ENCODE results near the gene HSPA8. TPM values are rescaled to one million over a fixed set of nuclear protein-coding genes. Genes with fewer than 3 reads are reported as not detected.

HSPA8 gene
- total RNA-seq, 1 experiment from 2014 or later = 1,301 TPM

DNA sequence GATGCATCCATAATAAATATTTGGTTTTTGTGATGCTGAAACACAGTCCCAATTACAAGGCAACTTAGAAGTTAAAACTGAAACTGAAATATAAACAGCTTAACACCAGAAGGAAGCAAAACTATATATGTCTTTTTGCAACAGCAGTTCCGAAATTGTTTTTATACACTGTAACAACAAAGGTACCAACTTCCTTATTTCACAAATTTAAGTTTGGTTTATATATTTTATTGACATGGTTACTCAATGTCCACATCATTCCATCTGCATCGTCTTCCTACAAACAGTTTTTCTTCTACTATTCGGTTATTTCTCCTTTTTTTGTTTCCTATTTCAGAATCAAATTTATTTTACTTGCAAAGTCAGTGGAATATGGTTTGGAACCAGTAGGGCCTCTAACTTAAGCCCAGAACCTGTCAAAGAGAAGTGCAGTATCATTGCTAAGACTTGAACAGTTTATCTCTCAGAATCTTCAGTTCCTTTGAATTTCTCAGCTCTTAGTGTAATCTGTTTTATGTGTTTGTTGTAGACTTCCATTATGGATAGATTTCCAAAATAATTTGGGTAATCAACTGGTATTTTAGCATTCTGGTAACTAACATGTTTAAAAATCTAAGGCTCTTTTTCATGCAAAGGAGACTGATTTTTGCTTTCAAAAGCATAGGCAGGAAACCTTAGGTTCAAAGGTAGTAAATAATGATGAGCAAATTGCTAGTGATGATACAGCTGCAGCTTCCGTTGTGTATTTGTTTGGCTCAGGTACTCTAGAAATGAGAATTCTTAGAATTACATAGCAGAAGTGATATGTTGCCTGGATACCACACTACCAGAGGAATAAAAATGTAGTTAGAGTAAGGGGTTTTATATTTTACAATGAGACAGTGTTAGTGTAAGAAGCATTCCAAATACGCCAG is 8.2 kb upstream of the HSPA8 start:
- H3K9me3 ChIP-seq (ENCODE audit: control insufficient read depth in 1 of 2, insufficient read depth in 1 of 2, low read depth in 1 of 2, low read length in 2 of 2) = no peaks in the 10 kb centered on the region
- H3K9me2 ChIP-seq (ENCODE audit: insufficient read depth) = no peaks in the 10 kb centered on the region
- no peak overlapping the region for H3K9ac ChIP-seq (ENCODE audit: low read length)
- DNase-seq (ENCODE audit: low read depth, low spot score) (no peak), ATAC-seq (no peak)
- no peak for TF ChIP-seq FOSL1 (IDR thresholded peaks at IDR 0.05; ENCODE audit: low read depth)
- TF ChIP-seq SP1 (IDR thresholded peaks at IDR 0.05; ENCODE audit: low read depth) = no peak
- TF ChIP-seq, protein P1, sequence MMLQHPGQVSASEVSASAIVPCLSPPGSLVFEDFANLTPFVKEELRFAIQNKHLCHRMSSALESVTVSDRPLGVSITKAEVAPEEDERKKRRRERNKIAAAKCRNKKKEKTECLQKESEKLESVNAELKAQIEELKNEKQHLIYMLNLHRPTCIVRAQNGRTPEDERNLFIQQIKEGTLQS (IDR thresholded peaks at IDR 0.05) = no peak
- no peak for TF ChIP-seq YY1 (IDR thresholded peaks at IDR 0.05; ENCODE audit: extremely low read depth, insufficient replicate concordance, low read depth, low read length)
- no peak for TF ChIP-seq CEBPB (IDR thresholded peaks at IDR 0.05; ENCODE audit: low read depth)
- TF ChIP-seq, protein P2, sequence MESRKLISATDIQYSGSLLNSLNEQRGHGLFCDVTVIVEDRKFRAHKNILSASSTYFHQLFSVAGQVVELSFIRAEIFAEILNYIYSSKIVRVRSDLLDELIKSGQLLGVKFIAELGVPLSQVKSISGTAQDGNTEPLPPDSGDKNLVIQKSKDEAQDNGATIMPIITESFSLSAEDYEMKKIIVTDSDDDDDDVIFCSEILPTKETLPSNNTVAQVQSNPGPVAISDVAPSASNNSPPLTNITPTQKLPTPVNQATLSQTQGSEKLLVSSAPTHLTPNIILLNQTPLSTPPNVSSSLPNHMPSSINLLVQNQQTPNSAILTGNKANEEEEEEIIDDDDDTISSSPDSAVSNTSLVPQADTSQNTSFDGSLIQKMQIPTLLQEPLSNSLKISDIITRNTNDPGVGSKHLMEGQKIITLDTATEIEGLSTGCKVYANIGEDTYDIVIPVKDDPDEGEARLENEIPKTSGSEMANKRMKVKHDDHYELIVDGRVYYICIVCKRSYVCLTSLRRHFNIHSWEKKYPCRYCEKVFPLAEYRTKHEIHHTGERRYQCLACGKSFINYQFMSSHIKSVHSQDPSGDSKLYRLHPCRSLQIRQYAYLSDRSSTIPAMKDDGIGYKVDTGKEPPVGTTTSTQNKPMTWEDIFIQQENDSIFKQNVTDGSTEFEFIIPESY (IDR thresholded peaks at IDR 0.05; ENCODE audit: extremely low read depth, insufficient replicate concordance, low read length) = no peak
- TF ChIP-seq, protein P3, sequence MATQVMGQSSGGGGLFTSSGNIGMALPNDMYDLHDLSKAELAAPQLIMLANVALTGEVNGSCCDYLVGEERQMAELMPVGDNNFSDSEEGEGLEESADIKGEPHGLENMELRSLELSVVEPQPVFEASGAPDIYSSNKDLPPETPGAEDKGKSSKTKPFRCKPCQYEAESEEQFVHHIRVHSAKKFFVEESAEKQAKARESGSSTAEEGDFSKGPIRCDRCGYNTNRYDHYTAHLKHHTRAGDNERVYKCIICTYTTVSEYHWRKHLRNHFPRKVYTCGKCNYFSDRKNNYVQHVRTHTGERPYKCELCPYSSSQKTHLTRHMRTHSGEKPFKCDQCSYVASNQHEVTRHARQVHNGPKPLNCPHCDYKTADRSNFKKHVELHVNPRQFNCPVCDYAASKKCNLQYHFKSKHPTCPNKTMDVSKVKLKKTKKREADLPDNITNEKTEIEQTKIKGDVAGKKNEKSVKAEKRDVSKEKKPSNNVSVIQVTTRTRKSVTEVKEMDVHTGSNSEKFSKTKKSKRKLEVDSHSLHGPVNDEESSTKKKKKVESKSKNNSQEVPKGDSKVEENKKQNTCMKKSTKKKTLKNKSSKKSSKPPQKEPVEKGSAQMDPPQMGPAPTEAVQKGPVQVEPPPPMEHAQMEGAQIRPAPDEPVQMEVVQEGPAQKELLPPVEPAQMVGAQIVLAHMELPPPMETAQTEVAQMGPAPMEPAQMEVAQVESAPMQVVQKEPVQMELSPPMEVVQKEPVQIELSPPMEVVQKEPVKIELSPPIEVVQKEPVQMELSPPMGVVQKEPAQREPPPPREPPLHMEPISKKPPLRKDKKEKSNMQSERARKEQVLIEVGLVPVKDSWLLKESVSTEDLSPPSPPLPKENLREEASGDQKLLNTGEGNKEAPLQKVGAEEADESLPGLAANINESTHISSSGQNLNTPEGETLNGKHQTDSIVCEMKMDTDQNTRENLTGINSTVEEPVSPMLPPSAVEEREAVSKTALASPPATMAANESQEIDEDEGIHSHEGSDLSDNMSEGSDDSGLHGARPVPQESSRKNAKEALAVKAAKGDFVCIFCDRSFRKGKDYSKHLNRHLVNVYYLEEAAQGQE (IDR thresholded peaks at IDR 0.05; ENCODE audit: low read depth) = no peak
- no peak for TF ChIP-seq ZNF274 (IDR thresholded peaks at IDR 0.05; ENCODE audit: low read depth, low read length)
- TF ChIP-seq, protein P4, sequence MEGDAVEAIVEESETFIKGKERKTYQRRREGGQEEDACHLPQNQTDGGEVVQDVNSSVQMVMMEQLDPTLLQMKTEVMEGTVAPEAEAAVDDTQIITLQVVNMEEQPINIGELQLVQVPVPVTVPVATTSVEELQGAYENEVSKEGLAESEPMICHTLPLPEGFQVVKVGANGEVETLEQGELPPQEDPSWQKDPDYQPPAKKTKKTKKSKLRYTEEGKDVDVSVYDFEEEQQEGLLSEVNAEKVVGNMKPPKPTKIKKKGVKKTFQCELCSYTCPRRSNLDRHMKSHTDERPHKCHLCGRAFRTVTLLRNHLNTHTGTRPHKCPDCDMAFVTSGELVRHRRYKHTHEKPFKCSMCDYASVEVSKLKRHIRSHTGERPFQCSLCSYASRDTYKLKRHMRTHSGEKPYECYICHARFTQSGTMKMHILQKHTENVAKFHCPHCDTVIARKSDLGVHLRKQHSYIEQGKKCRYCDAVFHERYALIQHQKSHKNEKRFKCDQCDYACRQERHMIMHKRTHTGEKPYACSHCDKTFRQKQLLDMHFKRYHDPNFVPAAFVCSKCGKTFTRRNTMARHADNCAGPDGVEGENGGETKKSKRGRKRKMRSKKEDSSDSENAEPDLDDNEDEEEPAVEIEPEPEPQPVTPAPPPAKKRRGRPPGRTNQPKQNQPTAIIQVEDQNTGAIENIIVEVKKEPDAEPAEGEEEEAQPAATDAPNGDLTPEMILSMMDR (IDR thresholded peaks at IDR 0.05 in 2 of 3, conservative IDR thresholded peaks at IDR 0.05 in 1 of 3; ENCODE audit: borderline replicate concordance in 1 of 3, insufficient read depth in 1 of 3, low read depth in 2 of 3, low read length in 2 of 3) = no peak
- no peak for TF ChIP-seq RAD21 (IDR thresholded peaks at IDR 0.05; ENCODE audit: low read depth)
- TF ChIP-seq ELF1 (IDR thresholded peaks at IDR 0.05; ENCODE audit: borderline replicate concordance, low read depth) = no peak
- no peak for TF ChIP-seq EGR1 (IDR thresholded peaks at IDR 0.05; ENCODE audit: low read depth)
- no peak for TF ChIP-seq SIN3A (IDR thresholded peaks at IDR 0.05; ENCODE audit: low read depth)
- no peak for TF ChIP-seq JUND (IDR thresholded peaks at IDR 0.05)
- no peak for TF ChIP-seq CBX3 (IDR thresholded peaks at IDR 0.05; ENCODE audit: low read depth)
- no peak for TF ChIP-seq EZH2phosphoT487 (IDR thresholded peaks at IDR 0.05; ENCODE audit: borderline replicate concordance)
- TF ChIP-seq EZH2 (IDR thresholded peaks at IDR 0.05) = no peak
- no peak for TF ChIP-seq ZFX (IDR thresholded peaks at IDR 0.05)
- TF ChIP-seq, protein P5, sequence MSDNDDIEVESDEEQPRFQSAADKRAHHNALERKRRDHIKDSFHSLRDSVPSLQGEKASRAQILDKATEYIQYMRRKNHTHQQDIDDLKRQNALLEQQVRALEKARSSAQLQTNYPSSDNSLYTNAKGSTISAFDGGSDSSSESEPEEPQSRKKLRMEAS (IDR thresholded peaks at IDR 0.05) = no peak
- no peak for TF ChIP-seq SRF (IDR thresholded peaks at IDR 0.05; ENCODE audit: low read depth)
- no peaks in the 10 kb centered on the region for H4K20me1 ChIP-seq (ENCODE audit: insufficient read depth)
- peaks cover 5 to 13% of the 10 kb centered on the region in 2 experiments; a peak in 3 of 4 replicates for H3K4me1 ChIP-seq (ENCODE audit: control insufficient read depth in 1 of 2, insufficient read depth in 2 of 2, low read length in 2 of 2)
- H3K4me2 ChIP-seq (ENCODE audit: low read length) = no peak overlapping the region
- no peak overlapping the region for H3K4me3 ChIP-seq (replicated peaks in 1 of 2; ENCODE audit: low read depth in 1 of 2, low read length in 2 of 2)
- intact Hi-C loops (cut with micrococcal nuclease) = no loop called here
- ChIA-PET RAD21 (ENCODE audit: low non-redundant PET in 1 of 2, low total read pairs in 2 of 2, uncharacterized antibody in 2 of 2, unreplicated experiment in 2 of 2) (no interaction called here), CTCF (no interaction called here), POLR2A (no interaction called here)
- peaks cover 27% of the 10 kb centered on the region for H3K79me2 ChIP-seq (ENCODE audit: insufficient read depth, low read length)
- H3K27me3 ChIP-seq (ENCODE audit: insufficient read depth, low read length) = no peaks in the 10 kb centered on the region
- H3K36me3 ChIP-seq (ENCODE audit: control insufficient read depth in 1 of 2, insufficient read depth in 2 of 2, low read length in 2 of 2) = no peaks in the 10 kb centered on the region
- H3K27ac ChIP-seq (ENCODE audit: low read depth, low read length) = no peak overlapping the region
- BruUV-seq (replicated peaks) = no TSS peak
- no peak overlapping the region for H2AFZ ChIP-seq (ENCODE audit: low read depth, low read length, poor library complexity, severe bottlenecking)
